GM23338 (cell line): ENCODE results near the gene CTU2. TPM values are rescaled to one million over a fixed set of nuclear protein-coding genes. Genes with fewer than 3 reads are reported as not detected.
A peak's percentile ranks its signal among the peaks of the same experiment; 100 is the strongest.

ENCODE experiments used
- ATAC-seq: fragments of 200-7000 bp; cut with Tn5 transposase; 3 replicates; pipeline ENCODE4 v1.9.1; 2020
- DNase-seq: peaks from one replicate; pipeline ENCODE4 v3.0.0-alpha.2; 2015; ENCODE audit warnings: low spot score
- H2AFZ ChIP-seq: fragments of 200-600 bp; sonication (generic); 2 replicates; pipeline ENCODE4 v1.8.0; 2016; ENCODE audit warnings: antibody characterized with exemption, mild to moderate bottlenecking, moderate library complexity
- H3F3A ChIP-seq: fragments of 200-600 bp; sonication (generic); replicated peaks from 2 replicates; pipeline ENCODE4 v1.8.0; 2017; ENCODE audit warnings: antibody characterized with exemption, mixed run types, low read depth
- H3K27ac ChIP-seq: fragments of 200-600 bp; sonication (generic); 2 replicates; pipeline ENCODE4 v1.6.1; 2016; ENCODE audit warnings: low read depth
- H3K27me3 ChIP-seq: fragments of 200-600 bp; sonication (generic); 2 replicates; pipeline ENCODE4 v1.8.0; 2016; ENCODE audit warnings: mild to moderate bottlenecking, mixed run types, moderate library complexity; ENCODE audit not compliant: insufficient read depth
- H3K36me3 ChIP-seq: fragments of 200-600 bp; sonication (generic); 2 replicates; pipeline ENCODE4 v1.8.0; 2016; ENCODE audit warnings: mild to moderate bottlenecking; ENCODE audit not compliant: insufficient read depth
- H3K4me1 ChIP-seq: fragments of 200-600 bp; sonication (generic); 2 replicates; pipeline ENCODE4 v1.8.0; 2016; ENCODE audit warnings: mild to moderate bottlenecking, moderate library complexity; ENCODE audit not compliant: insufficient read depth
- H3K4me2 ChIP-seq: fragments of 200-600 bp; sonication (generic); 2 replicates; pipeline ENCODE4 v1.7.1; 2017; ENCODE audit warnings: mixed run types
- H3K4me3 ChIP-seq: fragments of 200-600 bp; sonication (generic); 2 replicates; pipeline ENCODE4 v1.6.1; 2016; ENCODE audit warnings: mixed run types
- H3K79me2 ChIP-seq: fragments of 200-600 bp; sonication (generic); replicated peaks from 2 replicates; pipeline ENCODE4 v1.8.0; 2017; ENCODE audit warnings: mild to moderate bottlenecking; ENCODE audit not compliant: insufficient read depth
- H3K9me2 ChIP-seq: fragments of 200-600 bp; sonication (generic); 2 replicates; pipeline ENCODE4 v1.8.0; 2017; ENCODE audit not compliant: insufficient read depth
- H4K20me1 ChIP-seq: fragments of 200-600 bp; sonication (generic); replicated peaks from 2 replicates; pipeline ENCODE4 v1.8.0; 2017; ENCODE audit warnings: mild to moderate bottlenecking; ENCODE audit not compliant: insufficient read depth
- H3K27ac Mint-ChIP-seq: 2 replicates; pipeline ENCODE4 v1.8.0; 2020; ENCODE audit warnings: inconsistent platforms, mild to moderate bottlenecking, moderate library complexity, mixed read lengths
- H3K27me3 Mint-ChIP-seq: 3 replicates; pipeline ENCODE4 v1.8.0; 2022; ENCODE audit warnings: low read depth, mild to moderate bottlenecking, moderate library complexity, mixed read lengths, inconsistent platforms; ENCODE audit not compliant: insufficient read depth, poor library complexity
- H3K36me3 Mint-ChIP-seq: 3 replicates; pipeline ENCODE4 v1.8.0; 2021; ENCODE audit warnings: low read depth, mild to moderate bottlenecking, inconsistent platforms, moderate library complexity, mixed read lengths
- H3K4me1 Mint-ChIP-seq: 3 replicates; pipeline ENCODE4 v1.8.0; 2020; ENCODE audit warnings: mild to moderate bottlenecking, inconsistent platforms, mixed read lengths
- H3K4me3 Mint-ChIP-seq: 3 replicates; pipeline ENCODE4 v1.8.0; 2021; ENCODE audit warnings: moderate library complexity, mild to moderate bottlenecking, inconsistent platforms, mixed read lengths
- H3K9me3 Mint-ChIP-seq: 3 replicates; pipeline ENCODE4 v1.8.0; 2020; ENCODE audit warnings: moderate library complexity, mild to moderate bottlenecking, inconsistent platforms, mixed read lengths
- EZH2 ChIP-seq: fragments of 200-600 bp; sonication (generic); IDR thresholded peaks from one replicate; pipeline ENCODE4 v1.8.0; 2017; ENCODE audit warnings: antibody characterized with exemption, mild to moderate bottlenecking, low read depth; ENCODE audit not compliant: unreplicated experiment
- JUNB ChIP-seq: IDR thresholded peaks from one replicate; pipeline ENCODE4 v1.6.1; 2016; ENCODE audit warnings: antibody characterized with exemption; ENCODE audit not compliant: unreplicated experiment
- POLR2AphosphoS5 ChIP-seq: IDR thresholded peaks from 2 replicates; pipeline ENCODE4 v1.6.1; 2016; ENCODE audit warnings: antibody characterized with exemption, low read depth
- polyA plus RNA-seq: library from polyadenylated mRNA; unstranded; fragments of >200 nt; fragmentation: Nextera tagmentation; extraction: Ambion mirVana; gene quantifications from 2 replicates; pipeline ENCODE4 v1.2.1, GENCODE V29; 2016
- total RNA-seq: library from RNA; depleted of rRNA; stranded (reverse); fragments of >200 nt; shearing (Covaris generic); gene quantifications from 2 replicates; pipeline ENCODE4 v1.2.3, GENCODE V29; 2014
- TF ChIP-seq, protein P1 (sequence below), 2 experiments: fragments of 200-600 bp in 1 of 2; sonication (generic) in 1 of 2; conservative IDR thresholded peaks; 2 replicates each; pipeline versions ENCODE4 v1.5.1 to v1.6.1; 2016 to 2017; ENCODE audit warnings: antibody characterized with exemption in 2 of 2, low read depth in 2 of 2, mild to moderate bottlenecking in 2 of 2, moderate library complexity in 1 of 2
- TF ChIP-seq, protein P2 (sequence below): IDR thresholded peaks from 2 replicates; pipeline ENCODE4 v1.6.1; 2016; ENCODE audit warnings: antibody characterized with exemption
- TF ChIP-seq, protein P3 (sequence below): fragments of 250-450 bp; sonication (Bioruptor Pico); IDR thresholded peaks from 2 replicates; pipeline ENCODE4 v1.5.0; 2020; ENCODE audit warnings: mild to moderate bottlenecking, moderate library complexity

The CTU2 gene
- total and polyA plus RNA-seq, 2 experiments from 2014 or later, result 22.3 to 25.7 TPM

DNA sequence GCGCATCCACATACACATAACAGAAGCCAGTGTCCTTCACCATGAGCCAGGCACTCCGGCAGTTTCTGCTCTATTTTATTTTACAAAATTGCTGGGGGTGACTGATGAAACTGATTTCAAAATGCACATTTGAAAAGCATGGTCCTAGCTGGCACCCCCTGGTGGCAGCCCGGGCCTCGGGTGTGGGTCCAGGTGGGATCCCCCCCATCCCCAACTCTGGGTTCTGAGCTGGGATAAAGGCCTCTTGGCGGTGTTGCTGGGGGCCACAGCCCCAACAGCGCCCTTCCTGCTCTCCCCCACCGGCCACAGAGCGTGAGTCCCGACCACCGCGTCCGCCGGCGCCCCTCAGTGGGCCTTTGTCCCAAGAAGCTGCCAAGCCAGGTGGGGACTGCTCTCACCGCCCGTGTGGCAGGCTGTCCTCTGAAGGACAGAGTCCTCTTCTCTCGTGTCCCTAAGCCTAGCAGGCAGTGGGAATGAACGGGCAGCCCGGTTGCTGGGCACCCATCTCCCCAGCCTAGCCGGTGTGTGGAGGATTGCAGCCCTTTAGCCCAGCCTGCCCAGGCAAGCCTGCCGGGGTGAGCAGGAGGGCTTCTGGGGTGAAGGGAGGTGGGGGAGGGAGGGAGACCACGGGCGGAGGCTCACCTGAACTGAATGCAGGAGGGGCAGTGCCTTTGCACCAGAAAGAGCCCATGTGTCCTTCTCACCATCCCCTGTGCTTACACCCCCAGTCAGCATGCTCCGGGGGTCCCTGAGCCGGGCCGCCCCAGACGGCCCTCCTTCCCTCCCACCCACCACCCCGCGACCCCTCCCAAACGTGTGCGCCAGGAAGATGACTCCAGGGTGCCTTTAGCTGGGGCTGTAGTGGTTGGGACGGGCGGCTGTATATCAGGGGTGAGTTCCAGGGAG, 20.9 kb upstream of the CTU2 start:
- H3K9me3 Mint-ChIP-seq, result no peaks in the 10 kb centered on the region
- H2AFZ ChIP-seq, result peak overlapping the region; percentile 94
- H3K4me1 Mint-ChIP-seq, result peaks cover 15% of the 10 kb centered on the region
- H3K27ac Mint-ChIP-seq, result no peak overlapping the region
- 0 out of 2 replicates have a peak, but pooled peaks cover 5% of the 10 kb centered on the region for H4K20me1 ChIP-seq
- DNase-seq (peak; percentile 66), ATAC-seq (peak; percentile 34)
- H3K36me3 Mint-ChIP-seq, result peaks cover 3% of the 10 kb centered on the region; the same call in 2 of the 3 replicates
- no peak for TF ChIP-seq POLR2AphosphoS5
- TF ChIP-seq, protein P1, sequence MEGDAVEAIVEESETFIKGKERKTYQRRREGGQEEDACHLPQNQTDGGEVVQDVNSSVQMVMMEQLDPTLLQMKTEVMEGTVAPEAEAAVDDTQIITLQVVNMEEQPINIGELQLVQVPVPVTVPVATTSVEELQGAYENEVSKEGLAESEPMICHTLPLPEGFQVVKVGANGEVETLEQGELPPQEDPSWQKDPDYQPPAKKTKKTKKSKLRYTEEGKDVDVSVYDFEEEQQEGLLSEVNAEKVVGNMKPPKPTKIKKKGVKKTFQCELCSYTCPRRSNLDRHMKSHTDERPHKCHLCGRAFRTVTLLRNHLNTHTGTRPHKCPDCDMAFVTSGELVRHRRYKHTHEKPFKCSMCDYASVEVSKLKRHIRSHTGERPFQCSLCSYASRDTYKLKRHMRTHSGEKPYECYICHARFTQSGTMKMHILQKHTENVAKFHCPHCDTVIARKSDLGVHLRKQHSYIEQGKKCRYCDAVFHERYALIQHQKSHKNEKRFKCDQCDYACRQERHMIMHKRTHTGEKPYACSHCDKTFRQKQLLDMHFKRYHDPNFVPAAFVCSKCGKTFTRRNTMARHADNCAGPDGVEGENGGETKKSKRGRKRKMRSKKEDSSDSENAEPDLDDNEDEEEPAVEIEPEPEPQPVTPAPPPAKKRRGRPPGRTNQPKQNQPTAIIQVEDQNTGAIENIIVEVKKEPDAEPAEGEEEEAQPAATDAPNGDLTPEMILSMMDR (conservative IDR thresholded peaks at IDR 0.05; ENCODE audit: low read depth in 2 of 2), result peak; percentile 53 to 67
- TF ChIP-seq JUNB, result no peak
- H3K36me3 ChIP-seq, result no peaks in the 10 kb centered on the region; the same call in 1 of the 2 replicates
- H3K27me3 ChIP-seq, result peaks cover 10% of the 10 kb centered on the region
- H3K4me2 ChIP-seq, result peak overlapping the region; percentile 97
- H3K9me2 ChIP-seq, result no peaks in the 10 kb centered on the region
- H3K4me3 ChIP-seq, result peak overlapping the region; percentile 96
- H3K79me2 ChIP-seq, result peaks cover 4% of the 10 kb centered on the region
- H3K27me3 Mint-ChIP-seq, result peaks cover 40% of the 10 kb centered on the region
- H3K27ac ChIP-seq, result no peak overlapping the region
- H3F3A ChIP-seq, result peaks cover 6% of the 10 kb centered on the region; the same call in 1 of the 2 replicates
- H3K4me1 ChIP-seq, result peaks cover 9% of the 10 kb centered on the region
- peak overlapping the region; percentile 74 for H3K4me3 Mint-ChIP-seq

DNA sequence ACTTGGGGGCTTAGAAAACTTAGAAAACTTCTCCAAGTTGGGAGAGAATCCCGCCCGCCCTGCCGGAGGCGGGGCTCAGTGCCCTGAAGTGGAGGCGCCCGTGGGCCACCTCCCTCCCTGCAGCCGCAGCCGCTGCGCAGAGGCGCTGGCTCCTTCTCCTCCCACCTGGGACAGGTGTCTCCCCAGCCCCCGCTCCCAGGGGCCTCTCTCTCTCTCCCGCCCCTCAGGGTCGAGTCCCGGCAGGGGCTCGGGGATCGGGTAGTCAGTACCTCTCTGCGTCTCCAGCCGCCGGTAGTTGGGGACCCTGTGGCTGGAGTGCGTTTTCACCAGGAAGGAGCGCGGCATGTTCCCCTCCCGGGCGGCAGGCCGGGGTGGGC, 20.3 kb upstream of the CTU2 start:
- DNase-seq, result peak; percentile 67
- no peaks in the 10 kb centered on the region for H3K9me3 Mint-ChIP-seq
- Histone ChIP-seq H4K20me1 (0 out of 2 replicates have a peak, but pooled peaks cover 5% of the 10 kb centered on the region), H3K4me2 (peak overlapping the region; percentile 97), H3K27ac (no peak overlapping the region), H3K4me1 (peaks cover 9% of the 10 kb centered on the region), H2AFZ (peak overlapping the region; percentile 94), H3K4me3 (peak overlapping the region; percentile 96), H3K9me2 (no peaks in the 10 kb centered on the region), H3K36me3 (no peaks in the 10 kb centered on the region), H3K27me3 (peaks cover 10% of the 10 kb centered on the region), H3F3A (0 out of 2 replicates have a peak, but pooled peaks cover 6% of the 10 kb centered on the region), H3K79me2 (peaks cover 4% of the 10 kb centered on the region)
- ATAC-seq, result peak; percentile 59
- H3K36me3 Mint-ChIP-seq, result no peaks in the 10 kb centered on the region
- TF ChIP-seq, protein P2, sequence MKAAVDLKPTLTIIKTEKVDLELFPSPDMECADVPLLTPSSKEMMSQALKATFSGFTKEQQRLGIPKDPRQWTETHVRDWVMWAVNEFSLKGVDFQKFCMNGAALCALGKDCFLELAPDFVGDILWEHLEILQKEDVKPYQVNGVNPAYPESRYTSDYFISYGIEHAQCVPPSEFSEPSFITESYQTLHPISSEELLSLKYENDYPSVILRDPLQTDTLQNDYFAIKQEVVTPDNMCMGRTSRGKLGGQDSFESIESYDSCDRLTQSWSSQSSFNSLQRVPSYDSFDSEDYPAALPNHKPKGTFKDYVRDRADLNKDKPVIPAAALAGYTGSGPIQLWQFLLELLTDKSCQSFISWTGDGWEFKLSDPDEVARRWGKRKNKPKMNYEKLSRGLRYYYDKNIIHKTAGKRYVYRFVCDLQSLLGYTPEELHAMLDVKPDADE, result no peak
- TF ChIP-seq POLR2AphosphoS5 (peak; percentile 73; the same call in 1 of the 2 replicates), JUNB (no peak), EZH2 (no peak)
- TF ChIP-seq, protein P3, sequence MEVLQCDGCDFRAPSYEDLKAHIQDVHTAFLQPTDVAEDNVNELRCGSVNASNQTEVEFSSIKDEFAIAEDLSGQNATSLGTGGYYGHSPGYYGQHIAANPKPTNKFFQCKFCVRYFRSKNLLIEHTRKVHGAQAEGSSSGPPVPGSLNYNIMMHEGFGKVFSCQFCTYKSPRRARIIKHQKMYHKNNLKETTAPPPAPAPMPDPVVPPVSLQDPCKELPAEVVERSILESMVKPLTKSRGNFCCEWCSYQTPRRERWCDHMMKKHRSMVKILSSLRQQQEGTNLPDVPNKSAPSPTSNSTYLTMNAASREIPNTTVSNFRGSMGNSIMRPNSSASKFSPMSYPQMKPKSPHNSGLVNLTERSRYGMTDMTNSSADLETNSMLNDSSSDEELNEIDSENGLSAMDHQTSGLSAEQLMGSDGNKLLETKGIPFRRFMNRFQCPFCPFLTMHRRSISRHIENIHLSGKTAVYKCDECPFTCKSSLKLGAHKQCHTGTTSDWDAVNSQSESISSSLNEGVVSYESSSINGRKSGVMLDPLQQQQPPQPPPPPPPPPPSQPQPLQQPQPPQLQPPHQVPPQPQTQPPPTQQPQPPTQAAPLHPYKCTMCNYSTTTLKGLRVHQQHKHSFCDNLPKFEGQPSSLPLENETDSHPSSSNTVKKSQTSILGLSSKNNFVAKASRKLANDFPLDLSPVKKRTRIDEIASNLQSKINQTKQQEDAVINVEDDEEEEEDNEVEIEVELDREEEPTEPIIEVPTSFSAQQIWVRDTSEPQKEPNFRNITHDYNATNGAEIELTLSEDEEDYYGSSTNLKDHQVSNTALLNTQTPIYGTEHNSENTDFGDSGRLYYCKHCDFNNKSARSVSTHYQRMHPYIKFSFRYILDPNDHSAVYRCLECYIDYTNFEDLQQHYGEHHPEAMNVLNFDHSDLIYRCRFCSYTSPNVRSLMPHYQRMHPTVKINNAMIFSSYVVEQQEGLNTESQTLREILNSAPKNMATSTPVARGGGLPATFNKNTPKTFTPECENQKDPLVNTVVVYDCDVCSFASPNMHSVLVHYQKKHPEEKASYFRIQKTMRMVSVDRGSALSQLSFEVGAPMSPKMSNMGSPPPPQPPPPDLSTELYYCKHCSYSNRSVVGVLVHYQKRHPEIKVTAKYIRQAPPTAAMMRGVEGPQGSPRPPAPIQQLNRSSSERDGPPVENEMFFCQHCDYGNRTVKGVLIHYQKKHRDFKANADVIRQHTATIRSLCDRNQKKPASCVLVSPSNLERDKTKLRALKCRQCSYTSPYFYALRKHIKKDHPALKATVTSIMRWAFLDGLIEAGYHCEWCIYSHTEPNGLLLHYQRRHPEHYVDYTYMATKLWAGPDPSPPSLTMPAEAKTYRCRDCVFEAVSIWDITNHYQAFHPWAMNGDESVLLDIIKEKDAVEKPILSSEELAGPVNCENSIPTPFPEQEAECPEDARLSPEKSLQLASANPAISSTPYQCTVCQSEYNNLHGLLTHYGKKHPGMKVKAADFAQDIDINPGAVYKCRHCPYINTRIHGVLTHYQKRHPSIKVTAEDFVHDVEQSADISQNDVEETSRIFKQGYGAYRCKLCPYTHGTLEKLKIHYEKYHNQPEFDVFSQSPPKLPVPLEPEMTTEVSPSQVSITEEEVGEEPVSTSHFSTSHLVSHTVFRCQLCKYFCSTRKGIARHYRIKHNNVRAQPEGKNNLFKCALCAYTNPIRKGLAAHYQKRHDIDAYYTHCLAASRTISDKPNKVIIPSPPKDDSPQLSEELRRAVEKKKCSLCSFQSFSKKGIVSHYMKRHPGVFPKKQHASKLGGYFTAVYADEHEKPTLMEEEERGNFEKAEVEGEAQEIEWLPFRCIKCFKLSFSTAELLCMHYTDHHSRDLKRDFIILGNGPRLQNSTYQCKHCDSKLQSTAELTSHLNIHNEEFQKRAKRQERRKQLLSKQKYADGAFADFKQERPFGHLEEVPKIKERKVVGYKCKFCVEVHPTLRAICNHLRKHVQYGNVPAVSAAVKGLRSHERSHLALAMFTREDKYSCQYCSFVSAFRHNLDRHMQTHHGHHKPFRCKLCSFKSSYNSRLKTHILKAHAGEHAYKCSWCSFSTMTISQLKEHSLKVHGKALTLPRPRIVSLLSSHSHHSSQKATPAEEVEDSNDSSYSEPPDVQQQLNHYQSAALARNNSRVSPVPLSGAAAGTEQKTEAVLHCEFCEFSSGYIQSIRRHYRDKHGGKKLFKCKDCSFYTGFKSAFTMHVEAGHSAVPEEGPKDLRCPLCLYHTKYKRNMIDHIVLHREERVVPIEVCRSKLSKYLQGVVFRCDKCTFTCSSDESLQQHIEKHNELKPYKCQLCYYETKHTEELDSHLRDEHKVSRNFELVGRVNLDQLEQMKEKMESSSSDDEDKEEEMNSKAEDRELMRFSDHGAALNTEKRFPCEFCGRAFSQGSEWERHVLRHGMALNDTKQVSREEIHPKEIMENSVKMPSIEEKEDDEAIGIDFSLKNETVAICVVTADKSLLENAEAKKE (CRISPR knock-in tag), result no peak
- peaks cover 15% of the 10 kb centered on the region for H3K4me1 Mint-ChIP-seq
- H3K27ac Mint-ChIP-seq, result no peak overlapping the region
- H3K4me3 Mint-ChIP-seq, result peak overlapping the region; percentile 74
- peaks cover 37% of the 10 kb centered on the region for H3K27me3 Mint-ChIP-seq
